GM12872 (cell line): Measurements from ENCODE around the gene MRPS15.

ENCODE experiments used
- CTCF ChIP-seq: IDR thresholded peaks from 3 replicates; pipeline ENCODE4 v1.5.1; 2011; ENCODE audit warnings: low read depth, mild to moderate bottlenecking, low read length, moderate library complexity; ENCODE audit not compliant: insufficient read depth

Gene MRPS15

GRCh38 chr1:36440044-36440443 is 24.1 kb downstream of the MRPS15 start:
- TF ChIP-seq CTCF, result no peak

- TF ChIP-seq CTCF, result no peak
Observed at GRCh38 chr1:36438715-36439114, 25.5 kb downstream of the MRPS15 start.

GRCh38 chr1:36436821-36437220 is 27.4 kb downstream of the MRPS15 start:
- TF ChIP-seq CTCF, result no peak

- TF ChIP-seq CTCF, result no peak
Observed at GRCh38 chr1:36433102-36433501, 31.1 kb downstream of the MRPS15 start.

- TF ChIP-seq CTCF, result no peak
Observed at GRCh38 chr1:36432616-36433015, 31.6 kb downstream of the MRPS15 start.

- no peak for TF ChIP-seq CTCF
Observed at GRCh38 chr1:36425791-36426190, 38.4 kb downstream of the MRPS15 start.

- TF ChIP-seq CTCF, result no peak
Observed at GRCh38 chr1:36421649-36422048, 42.5 kb downstream of the MRPS15 start.

GRCh38 chr1:36420836-36421317 is 43.3 kb downstream of the MRPS15 start:
- peak; percentile 99 for TF ChIP-seq CTCF
